ENCODE data around the gene NUP210.

NUP210 gene

DNA sequence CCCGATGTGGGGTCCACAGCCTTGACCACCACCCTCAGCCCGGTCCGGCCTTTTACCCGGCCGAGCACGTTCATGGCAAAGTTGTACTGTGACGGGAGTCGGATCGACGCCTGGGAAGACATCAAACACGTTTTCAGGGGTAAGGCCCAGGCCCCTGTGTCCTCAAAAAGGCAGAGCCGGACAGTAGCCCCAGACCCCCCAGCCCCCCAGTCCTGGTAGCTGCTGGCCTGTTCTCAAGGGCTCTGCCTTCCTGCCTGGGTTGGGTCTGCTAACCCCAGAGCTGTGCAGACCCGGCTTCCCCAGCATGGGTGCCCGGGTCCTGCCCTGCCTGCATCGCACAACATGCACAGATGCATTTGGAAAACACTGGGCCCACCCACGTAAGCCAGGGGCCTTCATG is 84.6 kb downstream of the NUP210 start:
- TF ChIP-seq CTCF (conservative IDR thresholded peaks at IDR 0.05), result no peak
- H3K27ac ChIP-seq, result no peak overlapping the region

DNA sequence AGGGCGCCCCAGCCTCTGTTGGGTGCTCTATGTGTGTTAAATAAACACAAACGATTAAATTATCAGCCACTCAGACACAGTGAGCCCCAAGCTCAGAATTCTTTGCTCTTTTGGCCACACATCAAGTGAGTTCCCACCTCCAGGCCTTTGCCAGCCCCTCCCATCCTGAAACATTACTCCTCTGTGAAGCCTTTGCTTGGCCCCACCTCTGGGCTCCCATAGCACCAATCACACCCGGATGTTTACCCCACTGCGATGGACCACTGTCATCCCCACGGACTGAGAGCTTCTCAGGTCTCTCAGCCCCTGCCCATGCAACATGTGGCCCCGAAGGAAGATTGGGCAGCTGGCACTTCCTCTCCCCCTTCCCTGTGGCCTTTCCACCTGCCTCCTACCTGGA is 85.1 kb downstream of the NUP210 start:
- no peak for TF ChIP-seq CTCF (conservative IDR thresholded peaks at IDR 0.05)
- H3K27ac ChIP-seq, result no peak overlapping the region

DNA sequence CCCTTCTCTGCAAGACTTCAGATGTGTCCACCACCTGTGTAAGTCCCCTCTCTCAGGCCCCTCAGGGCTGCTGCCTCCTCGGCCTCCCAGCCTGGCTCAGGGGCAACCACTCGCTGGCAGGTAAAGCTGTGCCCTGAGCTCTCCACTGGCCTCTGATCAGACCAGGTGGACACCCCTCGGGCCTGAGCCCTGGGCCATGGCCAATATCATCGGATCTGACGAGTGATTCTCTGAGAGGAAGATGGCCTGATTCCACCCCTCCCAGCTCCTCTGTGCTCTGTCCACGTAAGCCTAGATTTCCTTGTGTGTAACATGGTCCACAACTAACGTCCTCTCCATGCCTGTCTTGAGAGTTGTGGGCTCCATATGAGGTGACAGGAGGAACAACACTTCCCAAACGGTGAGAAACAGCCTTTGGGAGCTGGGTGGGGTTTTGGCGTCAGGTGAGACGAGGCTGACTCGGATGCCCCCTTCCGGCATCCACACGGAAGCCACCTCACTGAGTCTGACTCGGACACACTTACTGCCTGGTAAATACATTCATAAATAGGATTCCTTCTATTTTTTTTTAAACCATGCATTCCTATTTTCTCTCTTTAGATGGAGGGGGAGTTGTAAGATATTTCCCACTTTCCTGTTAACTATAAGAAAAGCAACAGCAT is 86.8 kb downstream of the NUP210 start:
- H3K27ac ChIP-seq, result peak overlapping the region; percentile 12; the same call in 1 of the 2 replicates
- no peak for TF ChIP-seq CTCF (conservative IDR thresholded peaks at IDR 0.05)

DNA sequence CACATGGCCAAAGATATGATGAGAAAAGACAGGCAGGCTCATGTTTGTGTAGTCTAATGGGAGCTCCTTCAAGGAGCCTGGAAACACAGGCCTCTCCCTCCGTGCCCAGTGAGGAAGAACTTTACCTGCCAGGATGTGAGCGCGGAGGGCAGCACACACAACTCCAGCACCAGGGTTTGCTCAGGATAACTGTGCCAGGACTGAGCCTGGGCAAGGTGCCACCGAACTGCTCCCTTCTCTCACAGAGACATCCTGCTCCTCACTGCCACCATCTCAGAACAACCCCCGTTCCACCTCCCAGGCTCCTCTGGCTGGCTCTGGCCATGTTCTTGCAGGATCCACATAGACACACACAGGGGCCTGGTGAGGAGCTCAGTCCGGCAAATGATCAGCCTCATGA is 87.4 kb downstream of the NUP210 start:
- peak overlapping the region; percentile 12; the same call in 1 of the 2 replicates for H3K27ac ChIP-seq

DNA sequence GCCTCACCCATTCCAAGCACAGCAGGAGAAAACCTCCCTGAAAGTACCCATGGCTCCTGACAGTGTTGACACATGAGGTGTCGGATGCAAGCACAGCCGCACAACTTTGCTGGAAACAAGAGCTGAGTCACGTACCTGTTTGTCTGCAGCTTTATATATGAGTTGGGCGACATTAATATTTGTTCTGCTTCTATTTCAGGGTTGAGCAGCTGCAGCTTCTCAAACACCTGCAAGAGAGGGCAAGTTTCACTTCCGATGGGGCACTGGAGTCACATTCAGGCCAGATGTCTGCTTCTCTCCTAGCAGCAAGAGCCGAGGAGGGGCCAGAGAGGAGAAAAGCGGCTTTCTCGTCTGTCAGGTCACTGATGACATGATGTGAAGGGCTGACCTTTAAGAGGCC is 88.0 kb downstream of the NUP210 start:
- no peak for TF ChIP-seq CTCF (conservative IDR thresholded peaks at IDR 0.05)
- peak overlapping the region; percentile 12; the same call in 1 of the 2 replicates for H3K27ac ChIP-seq

More for the DNA sequence above, 87.4 kb downstream of the NUP210 start:
- TF ChIP-seq CTCF (conservative IDR thresholded peaks at IDR 0.05), result no peak

DNA sequence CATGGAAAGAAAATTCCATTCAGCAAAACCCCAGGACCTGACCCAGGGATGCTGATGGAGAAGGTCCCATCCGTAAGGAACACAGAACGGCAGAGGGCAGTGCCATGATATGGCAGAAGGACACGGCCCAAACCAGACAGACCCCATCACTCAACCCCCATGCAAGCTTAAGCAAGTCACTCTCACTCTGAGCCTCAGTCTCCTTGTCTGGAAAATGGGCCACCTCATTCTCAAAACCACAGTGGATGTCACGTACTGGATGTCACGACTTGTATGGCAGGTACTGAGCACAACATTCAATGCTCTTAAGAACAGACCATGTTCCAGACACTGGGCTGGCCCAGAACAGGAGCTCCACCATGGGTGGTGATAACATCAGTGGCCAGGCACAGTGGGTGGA is 90.4 kb downstream of the NUP210 start:
- no peak for TF ChIP-seq CTCF (conservative IDR thresholded peaks at IDR 0.05)
- no peak overlapping the region for H3K27ac ChIP-seq

DNA sequence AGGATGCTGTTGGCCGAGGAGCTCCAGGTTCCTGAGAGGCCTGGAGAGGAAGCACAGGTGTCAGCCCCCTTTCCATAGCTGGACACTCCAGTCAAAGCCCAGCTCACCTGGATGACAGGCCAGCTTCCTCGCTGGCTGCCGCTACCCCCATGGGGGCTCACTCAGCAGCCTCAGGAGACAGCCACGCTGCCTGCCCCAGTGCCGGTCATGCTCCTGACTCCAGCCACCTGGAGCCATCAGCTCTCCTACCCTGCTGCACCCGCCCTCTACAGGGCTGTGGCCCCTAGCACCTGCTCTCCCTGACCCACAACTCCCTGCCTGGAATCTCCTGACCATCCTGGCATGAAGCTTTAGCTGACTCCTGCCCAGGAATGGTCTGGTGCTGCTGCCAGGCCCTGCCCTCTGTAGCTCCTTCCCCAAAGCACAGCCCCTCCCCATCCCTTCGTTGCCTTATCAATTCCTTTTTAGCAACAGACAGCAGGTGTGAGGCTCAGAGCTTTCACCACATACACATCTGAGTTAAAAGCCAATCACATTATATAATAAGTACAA is 94.2 kb downstream of the NUP210 start:
- no peak overlapping the region for H3K27ac ChIP-seq
- no peak for TF ChIP-seq CTCF (conservative IDR thresholded peaks at IDR 0.05)

Measured in VCaP (cell line).